GM18873 (cell line): ENCODE results near the gene SRPK2.

Source experiments
- ATAC-seq: cut with Tn5 transposase; IDR thresholded peaks from one replicate; pipeline ENCODE4 v1.9.1; 2021; ENCODE audit warnings: mild to moderate bottlenecking, moderate library complexity, moderate number of reproducible peaks; ENCODE audit not compliant: unreplicated experiment, low FRiP score

SRPK2 gene

DNA sequence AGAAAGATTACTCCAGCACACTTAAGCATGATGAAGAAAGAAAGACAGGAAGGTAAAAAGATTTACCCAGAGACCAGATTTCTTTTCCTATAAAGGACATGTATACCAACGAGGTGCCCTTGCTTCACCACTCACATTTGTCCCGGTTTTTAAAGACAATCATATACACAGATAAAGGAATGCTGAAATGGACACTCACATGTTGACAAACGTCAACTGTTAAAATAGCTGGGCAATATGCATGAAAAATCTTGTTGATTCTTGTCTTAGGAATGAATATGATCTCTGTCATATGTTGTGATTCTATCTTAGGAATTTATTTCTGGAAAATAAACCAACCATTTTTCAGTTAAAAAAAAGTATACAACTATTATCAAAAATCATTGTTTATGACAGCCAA is 158.2 kb downstream of the SRPK2 start:
- ATAC-seq, result no peak

DNA sequence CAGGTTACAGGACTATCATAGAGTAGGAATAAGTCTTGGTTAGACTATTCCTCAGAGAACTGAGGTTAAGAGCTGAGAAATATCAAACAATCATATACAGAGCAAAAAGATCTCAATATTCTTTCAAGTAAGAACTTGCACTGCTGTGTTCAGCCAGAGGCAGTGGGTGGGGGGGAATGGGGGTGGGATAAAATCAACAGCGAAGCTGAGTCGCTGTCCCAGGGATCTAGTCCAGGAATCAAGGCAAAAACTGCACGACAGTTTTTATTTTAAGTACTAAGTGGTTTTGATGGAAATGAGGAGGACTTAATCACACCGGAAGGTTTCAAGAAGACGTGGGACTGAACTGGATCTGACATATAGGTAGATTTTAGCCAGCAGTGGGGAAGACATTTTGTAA is 159.1 kb downstream of the SRPK2 start:
- no peak for ATAC-seq

DNA sequence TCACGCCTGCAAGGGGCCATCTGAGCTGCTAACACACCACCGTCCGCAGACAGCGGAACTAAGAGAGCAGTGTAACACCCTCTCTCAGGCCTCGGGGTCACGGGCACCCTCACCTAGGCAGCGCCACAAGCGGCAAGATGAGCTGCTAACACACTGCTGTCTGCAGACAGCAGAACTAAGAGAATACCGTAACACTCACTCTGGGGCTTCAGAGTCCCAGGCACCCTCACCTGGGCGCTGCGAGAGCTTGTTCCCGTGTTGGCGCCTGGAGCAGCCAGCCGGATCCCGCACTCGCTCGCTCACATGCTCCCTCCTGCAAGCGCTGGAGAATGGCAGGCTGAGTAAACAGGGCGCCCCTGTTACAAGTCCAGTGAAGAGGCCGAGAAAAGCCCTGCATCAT is 160.2 kb downstream of the SRPK2 start:
- no peak for ATAC-seq

DNA sequence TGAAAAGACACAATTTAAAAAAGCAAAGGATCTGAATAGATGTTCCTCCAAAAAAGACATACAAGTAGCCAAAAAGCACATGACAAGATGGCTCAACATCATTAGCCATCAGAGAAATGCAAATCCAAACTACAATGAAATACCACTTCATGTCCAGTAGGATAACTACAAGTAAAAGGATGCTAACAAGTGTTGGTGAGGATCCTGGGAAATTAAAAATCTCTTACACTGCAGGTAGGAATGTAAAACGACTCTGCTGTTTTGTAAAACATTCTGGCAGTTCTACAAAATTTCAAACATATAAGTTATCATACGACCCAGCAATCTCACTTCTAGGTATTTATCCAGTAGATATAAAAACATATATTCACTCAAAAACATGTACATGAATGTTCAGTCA is 161.3 kb downstream of the SRPK2 start:
- no peak for ATAC-seq

DNA sequence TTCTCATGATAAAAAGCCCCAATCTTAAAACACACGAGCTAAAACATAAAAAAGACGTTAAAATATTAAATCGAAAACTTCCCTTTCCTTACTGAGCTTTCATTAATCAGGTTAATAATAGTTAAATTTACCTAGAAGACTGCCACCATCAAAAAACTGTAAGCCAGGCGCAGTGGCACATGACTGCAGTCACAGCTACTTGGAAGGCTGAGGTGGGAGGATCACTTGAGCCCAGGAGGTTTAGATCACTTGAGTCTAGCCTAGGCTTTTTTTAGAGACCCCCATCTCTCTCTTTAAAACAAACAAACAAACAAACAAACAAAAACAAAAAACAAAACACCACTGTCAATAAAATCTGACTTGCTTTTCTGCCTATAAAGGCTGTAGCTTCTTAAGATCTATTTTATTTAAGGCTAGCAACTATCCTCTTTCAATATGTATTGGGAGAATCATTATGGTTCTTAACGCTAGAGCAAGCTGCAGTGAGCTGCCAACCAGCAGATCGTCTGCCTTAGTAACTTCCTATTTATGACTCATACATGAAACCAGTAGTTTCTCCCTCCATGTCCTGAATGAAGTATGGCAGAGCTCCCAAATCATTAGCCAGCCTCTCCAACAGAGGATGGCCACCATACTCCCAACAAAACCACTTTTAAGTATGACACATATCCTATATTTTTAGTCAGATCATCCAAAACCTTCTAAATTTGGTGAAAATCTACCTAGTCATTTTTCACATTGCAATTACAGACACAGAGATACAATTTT is 163.7 kb downstream of the SRPK2 start:
- peak; percentile 88 for ATAC-seq

DNA sequence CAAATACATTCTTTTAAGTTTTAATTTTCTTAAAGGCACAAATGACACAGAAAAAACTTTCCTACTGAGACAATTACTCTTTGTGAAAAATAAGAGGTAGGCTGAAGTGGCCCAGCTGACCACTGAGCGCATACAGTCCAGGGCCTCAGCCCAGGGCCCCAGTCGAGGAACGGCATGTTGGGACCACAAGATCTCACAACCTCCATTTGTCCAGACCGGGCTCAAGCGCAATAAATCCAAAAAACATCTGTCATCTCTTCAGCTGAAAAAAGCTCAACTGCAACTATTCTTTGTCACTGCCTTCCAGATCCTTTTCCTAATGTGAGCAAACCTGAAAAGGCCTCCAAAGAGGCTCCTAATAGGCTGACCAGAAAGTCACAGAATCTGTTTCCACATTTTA is 165.8 kb downstream of the SRPK2 start:
- no peak for ATAC-seq

DNA sequence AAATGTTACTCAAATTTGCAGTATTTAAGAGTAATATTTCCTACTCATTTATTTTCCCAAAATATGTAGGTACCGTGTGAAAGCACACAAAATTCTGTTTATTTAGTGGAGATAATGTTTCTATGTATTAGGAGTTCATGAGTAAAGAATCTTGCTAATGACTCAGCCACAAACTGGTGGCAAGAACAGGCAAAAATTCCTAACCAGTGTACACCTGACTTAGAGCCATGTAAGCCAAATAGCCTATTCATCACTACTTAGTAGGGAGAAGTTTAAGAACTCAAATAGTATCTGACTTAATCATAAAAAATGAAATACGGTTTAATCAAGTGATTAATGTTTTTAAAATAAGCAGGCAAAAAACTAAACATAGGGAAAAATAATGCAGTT is 169.0 kb downstream of the SRPK2 start:
- no peak for ATAC-seq

DNA sequence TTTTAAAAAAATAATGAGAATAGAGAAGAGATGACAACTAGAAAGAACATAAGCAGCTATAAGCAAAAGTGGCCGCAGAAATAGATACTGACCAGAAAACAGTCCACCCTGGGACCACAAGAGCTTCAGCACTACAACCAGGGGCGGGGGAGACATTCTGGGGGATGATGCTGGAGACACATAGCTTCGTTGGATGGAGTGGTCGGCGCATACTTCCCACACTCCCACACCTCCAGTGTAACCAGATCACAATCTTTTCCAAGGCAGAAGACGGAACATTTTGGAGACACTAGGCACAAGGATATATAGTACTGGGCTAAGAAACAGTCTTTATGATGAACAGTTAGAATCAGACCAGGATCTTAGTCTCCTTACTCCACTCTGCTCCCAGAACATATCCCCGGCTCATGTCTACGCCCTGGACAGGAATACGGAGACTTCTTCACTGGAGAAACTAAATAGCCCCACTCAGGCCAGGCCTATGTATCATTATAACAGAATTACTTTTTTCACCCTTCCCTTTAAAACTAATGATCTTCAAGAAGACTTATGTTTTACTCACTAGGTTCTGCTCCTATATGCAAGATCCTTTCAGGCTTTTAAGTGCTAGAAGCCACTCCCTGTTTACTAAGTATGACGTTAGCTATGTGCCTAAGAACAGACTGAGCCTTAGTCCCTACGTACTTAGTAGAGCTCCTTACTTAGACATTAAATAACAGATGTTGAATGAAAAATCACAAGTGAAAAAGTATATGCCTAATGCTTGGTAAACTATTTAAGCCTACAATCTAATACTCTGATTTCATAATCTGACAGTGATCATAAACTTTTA is 169.6 kb downstream of the SRPK2 start:
- ATAC-seq, result no peak

DNA sequence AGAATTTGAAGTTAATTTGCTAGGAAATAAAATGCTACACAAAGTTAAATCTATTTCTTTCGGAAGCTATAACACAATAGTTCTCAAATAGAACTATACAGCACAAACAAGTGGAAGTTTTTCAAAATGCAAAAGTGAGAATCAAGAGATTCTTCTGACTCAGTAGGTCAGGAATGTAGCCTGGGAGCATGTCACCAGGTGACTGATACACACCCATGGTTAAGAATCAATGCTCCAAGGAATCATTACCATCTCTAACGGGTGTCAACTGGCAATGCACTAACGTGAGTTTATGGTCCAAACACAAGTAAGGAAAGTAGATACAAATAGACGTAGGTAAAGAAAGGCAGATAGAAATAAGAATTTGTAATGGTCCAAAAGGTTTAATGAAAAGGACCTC is 170.5 kb downstream of the SRPK2 start:
- no peak for ATAC-seq

DNA sequence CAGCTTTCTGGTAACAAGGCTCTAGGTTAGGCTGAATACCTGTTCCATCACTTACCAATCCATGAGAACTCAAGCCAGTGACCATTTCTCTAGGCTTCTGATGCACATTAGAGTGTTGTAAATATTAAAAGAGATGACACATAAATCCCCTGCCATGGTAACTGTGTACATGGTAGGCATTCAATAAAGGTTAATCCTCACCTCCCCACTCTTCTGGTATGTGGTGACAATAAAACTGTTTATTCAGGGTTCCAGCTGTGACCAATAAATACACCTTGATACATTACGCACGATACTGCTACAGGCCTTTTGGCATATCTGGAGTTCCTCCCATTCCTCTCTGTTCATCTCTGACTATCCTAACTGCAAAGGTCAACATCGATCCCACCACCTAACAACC is 171.9 kb downstream of the SRPK2 start:
- ATAC-seq, result no peak

DNA sequence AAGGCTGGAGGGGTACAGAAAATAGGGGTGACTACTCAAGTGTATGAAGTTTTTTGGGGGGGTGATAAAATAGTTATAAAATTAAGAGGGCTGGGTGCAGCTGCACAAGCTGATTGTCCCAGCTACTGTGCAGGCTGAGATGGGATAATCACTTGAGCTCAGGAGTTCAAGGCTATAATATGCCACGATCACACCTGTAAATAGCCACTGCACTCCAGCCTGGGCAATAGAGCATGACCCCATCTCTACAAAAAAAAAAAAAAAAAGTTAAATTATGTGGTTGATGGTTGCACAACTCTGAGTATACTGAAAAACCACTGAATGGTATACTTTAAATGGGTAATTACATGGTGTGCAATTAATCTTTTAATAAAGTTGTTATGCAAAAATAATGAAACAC is 172.9 kb downstream of the SRPK2 start:
- no peak for ATAC-seq

DNA sequence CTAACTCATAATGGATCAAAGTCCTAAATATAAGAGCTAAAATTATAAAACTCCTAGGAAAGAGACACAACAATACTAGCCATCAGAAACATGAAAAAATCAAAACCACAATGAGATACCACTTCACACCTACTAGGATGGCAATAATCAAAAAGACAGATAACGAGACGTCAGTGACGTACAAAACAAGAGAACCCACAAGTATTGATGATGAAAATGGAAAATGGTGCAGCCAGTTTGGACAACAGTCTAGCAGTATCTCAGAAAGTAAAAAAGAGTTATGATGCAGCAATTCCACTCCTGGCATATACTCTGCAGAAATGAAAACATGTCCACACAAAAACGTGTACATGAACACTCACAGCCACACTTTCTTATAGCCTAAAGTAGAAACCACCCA is 173.5 kb downstream of the SRPK2 start:
- no peak for ATAC-seq

DNA sequence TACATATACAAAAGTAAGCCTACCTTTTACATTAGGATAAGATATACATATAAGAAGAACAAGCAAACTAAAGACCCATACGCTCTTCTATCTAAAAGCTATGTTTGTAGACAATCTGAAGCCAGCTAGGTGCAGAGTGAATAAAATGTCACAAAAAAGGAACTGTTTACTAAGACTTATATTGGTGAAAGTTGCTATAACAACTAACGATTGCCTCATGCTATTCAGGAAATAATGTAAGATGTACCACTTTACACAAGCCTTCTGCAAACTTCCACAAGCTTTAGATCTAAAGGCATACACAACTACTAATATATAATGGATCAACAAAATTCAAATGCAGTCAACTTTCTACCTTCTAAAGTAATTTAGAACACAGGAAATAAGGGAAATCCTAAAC is 175.1 kb downstream of the SRPK2 start:
- ATAC-seq, result no peak

DNA sequence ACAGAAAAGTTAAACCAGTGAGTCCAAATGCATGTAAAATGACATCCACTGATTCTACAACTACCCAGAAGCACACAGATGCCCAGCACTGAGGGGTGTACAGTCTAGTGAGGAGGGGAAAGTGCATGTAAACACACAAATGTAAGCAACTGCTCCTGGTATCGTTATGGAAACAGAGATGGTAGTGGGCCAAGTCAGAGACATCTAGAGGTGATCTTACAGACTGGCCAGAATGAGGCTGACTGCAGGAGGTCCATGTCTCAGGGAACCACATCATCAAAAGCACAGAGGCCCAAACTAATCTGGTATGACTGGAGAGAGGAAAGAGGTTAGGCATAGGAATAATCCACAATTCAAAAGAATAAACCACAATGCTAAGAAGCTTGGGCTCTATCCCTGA is 176.5 kb downstream of the SRPK2 start:
- ATAC-seq, result no peak

DNA sequence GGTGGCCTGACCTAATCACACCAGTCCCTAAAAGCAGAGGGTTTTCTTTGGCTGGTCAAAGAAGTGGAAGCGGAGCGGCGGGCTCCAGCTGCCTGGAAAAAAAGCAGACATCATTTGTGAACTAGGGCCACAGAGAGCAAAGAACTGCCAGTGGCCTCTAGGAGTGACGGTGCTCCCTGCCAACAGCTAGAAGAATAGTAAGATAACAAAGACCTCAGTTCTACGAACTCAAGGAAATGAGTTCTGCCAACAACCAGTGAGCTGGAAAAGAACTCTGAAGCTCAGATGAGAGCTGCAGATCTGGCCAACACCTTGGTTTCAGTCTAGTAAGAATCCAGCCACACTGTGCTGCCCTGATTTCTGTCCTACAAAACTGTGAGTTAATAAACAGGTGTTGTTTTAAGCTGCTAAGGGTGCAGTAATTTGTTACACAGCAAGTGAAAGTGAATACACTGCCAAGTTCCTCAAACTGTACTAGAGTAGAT is 178.0 kb downstream of the SRPK2 start:
- ATAC-seq, result peak; percentile 53

DNA sequence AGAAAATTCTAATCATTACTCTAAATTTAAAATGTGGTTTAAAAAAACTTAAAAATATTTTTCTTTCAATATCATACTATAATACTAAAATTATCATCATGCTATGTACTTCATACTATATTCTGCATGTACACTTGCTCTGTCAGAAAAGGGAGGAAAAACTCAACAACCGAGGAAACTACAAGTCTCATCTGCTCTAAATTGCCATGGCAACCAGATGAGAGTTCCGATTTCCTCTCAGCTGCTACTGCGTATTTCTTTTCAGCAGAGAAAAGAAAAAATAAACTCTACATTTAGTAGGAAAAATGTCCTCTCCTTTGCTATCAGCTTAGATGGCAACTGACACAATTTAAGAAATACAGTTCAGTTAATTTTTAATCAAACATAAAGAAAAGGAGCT is 178.9 kb downstream of the SRPK2 start:
- ATAC-seq, result no peak

DNA sequence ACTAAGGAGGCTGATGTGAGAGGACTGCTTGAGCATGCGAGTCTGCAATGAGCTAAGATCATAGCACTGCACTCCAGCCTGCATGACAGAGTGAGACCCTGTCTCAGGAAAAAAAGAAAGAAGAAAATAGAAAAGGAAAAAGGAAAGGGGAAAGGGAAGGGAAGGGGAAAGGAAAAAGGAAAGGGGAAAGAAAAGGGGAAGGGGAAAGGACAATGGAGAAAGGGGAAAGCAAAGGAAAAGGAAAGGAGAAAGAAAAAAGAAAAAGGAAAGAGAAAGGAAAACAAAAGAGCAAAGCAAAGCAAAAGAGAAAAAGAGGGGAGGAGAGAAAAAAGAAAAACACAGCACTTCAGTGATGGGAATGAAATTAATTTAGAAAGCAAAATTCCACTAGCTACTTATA is 179.3 kb downstream of the SRPK2 start:
- no peak for ATAC-seq

DNA sequence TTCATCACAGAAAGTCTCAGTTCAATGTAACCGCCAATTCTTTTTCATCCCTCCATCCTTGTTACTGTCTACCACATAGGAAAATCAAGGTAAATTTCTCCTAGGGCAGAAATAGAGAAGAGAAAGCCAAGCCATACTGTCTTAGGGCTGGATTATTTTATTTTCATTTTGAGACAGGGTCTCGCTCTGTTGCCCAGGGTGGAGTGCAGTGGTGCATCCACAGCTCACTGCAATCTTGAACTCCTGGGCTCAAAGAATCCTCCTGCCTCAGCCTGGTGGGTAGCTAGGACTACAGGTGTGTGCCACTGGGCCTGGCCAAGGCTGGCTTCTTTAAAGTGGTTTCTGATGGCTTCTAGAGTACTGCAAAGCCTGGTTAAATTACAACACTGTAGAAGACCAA is 181.7 kb downstream of the SRPK2 start:
- ATAC-seq, result no peak

DNA sequence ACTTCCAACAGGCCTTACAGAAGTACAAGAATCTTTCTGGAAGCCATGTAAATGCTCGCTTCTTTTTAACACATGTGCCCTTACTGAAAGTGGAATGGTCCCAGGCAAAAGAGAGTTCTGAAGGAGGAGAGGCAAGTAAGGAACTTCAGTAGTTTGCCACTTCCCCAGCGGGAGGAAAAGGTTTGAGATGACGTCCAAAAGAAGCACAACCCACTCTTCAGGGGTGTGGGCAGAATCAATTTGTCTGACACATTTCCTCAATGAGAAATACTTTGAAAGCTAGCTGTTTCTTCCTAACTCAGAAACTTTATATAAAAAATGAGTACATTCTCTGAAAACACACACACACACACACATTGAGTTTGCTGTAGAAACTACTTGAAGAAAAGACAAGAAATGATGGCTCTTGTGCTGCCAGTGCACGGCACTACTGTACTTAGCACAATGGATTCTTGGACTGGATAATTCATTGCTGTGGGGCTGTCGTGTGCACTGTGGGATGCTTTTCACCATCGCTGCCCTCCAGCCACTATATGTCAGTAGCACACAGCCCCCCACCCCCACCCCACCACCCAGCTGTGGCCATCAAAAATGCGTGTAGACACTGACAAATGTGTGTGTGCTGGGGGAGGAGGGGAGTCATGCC is 183.0 kb downstream of the SRPK2 start:
- no peak for ATAC-seq

DNA sequence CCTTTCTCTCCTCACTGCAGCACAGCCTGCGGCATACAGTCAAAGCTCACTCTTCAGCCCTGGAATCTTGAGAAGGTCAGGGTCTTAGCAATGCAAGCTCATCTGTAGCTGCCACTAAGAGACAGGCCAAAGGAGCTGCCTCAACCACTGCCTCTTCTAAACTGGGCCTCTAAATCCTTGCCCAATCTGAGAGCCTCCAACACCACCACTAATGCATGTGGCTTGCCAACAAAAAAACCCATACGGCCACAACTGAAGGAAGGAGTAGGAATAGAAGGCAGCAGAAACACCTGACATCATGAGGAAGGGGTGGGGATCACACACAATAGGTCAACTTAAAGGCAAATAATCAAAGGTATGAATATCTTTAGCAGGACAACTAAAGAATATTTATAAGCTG is 183.8 kb downstream of the SRPK2 start:
- ATAC-seq, result no peak

DNA sequence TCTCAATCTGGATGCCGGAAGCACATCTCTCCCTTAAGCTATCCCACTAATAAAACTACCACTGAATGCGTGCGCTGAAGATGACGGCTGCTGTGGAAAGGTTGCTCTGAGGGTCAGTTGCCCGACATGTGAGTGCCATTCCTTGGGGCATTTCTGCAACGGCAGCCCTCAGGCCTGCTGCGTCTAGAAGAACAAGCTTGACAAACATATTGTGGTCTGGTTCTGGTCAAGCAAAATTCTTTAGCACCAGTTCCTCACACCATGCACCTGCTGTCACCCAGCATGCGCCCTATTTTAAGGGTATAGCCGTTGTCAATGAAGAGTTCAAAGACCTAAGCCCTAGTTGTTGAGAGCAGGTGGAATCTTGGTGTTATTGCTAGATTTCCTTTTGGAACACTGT is 184.2 kb downstream of the SRPK2 start:
- no peak for ATAC-seq
